WTC11 (cell line): ENCODE results near the gene NALCN.

Experiments
- ATF1 ChIP-seq: sonication (generic); formaldehyde crosslinking; IDR thresholded peaks from 2 replicates; pipeline ENCODE4 v1.8.1; 2023; ENCODE audit warnings: mild to moderate bottlenecking, moderate library complexity, missing genetic modification reagents
- ATF3 ChIP-seq: sonication (generic); formaldehyde crosslinking; conservative IDR thresholded peaks from 2 replicates; pipeline ENCODE4 v1.8.1; 2022; ENCODE audit warnings: mild to moderate bottlenecking, missing genetic modification reagents
- CREB1 ChIP-seq: sonication (generic); formaldehyde crosslinking; IDR thresholded peaks from 2 replicates; pipeline ENCODE4 v1.8.0; 2023; ENCODE audit warnings: mild to moderate bottlenecking, missing genetic modification reagents
- CTCF ChIP-seq: fragments of 200-600 bp; IDR thresholded peaks from 2 replicates; pipeline ENCODE4 v1.8.0; 2022; ENCODE audit warnings: antibody characterized with exemption
- FOXP4 ChIP-seq: sonication (generic); formaldehyde crosslinking; IDR thresholded peaks from 2 replicates; pipeline ENCODE4 v1.8.0; 2022; ENCODE audit warnings: mild to moderate bottlenecking, missing genetic modification reagents
- JUN ChIP-seq: sonication (generic); formaldehyde crosslinking; IDR thresholded peaks from 2 replicates; pipeline ENCODE4 v1.8.0; 2023; ENCODE audit warnings: mild to moderate bottlenecking, missing genetic modification reagents
- MAX ChIP-seq: sonication (generic); formaldehyde crosslinking; IDR thresholded peaks from 2 replicates; pipeline ENCODE4 v1.8.0; 2022; ENCODE audit warnings: mild to moderate bottlenecking, missing genetic modification reagents
- PRDM15 ChIP-seq: sonication (generic); formaldehyde crosslinking; IDR thresholded peaks from 2 replicates; pipeline ENCODE4 v1.8.0; 2022; ENCODE audit warnings: missing genetic modification reagents
- ZNF317 ChIP-seq: sonication (generic); formaldehyde crosslinking; IDR thresholded peaks from 2 replicates; pipeline ENCODE4 v1.8.1; 2023; ENCODE audit warnings: low read depth, mild to moderate bottlenecking, moderate library complexity, missing genetic modification reagents, borderline replicate concordance
- ZNF512 ChIP-seq: sonication (generic); formaldehyde crosslinking; IDR thresholded peaks from 2 replicates; pipeline ENCODE4 v1.8.1; 2022; ENCODE audit warnings: missing genetic modification reagents, borderline replicate concordance

GRCh38 chr13:101090287-101090686 lies 326.0 kb downstream of the NALCN start:
- no peak for TF ChIP-seq CTCF
- TF ChIP-seq ATF1: no peak
- TF ChIP-seq ZNF512 (CRISPR knock-in tag): no peak
- no peak for TF ChIP-seq FOXP4
- no peak for TF ChIP-seq ATF3 (CRISPR knock-in tag)
- TF ChIP-seq PRDM15 (CRISPR knock-in tag): no peak
- TF ChIP-seq MAX (CRISPR knock-in tag): no peak
- TF ChIP-seq JUN: no peak
- no peak for TF ChIP-seq ZNF317 (CRISPR knock-in tag)
- TF ChIP-seq CREB1 (CRISPR knock-in tag): no peak
